Chondrocyte (in vitro differentiated cells): ENCODE results near the gene SMIM12. TPM values are rescaled to one million over a fixed set of nuclear protein-coding genes. Genes with fewer than 3 reads are reported as not detected.

ENCODE experiments used
- DNase-seq: peaks from one replicate; pipeline ENCODE4 v3.0.0; 2021; ENCODE audit warnings: mixed read lengths, low spot score
- H3K27ac Mint-ChIP-seq: one replicate; pipeline ENCODE4 v1.8.0; 2021; ENCODE audit warnings: mild to moderate bottlenecking, moderate library complexity, mixed read lengths; ENCODE audit not compliant: unreplicated experiment
- H3K27me3 Mint-ChIP-seq: 2 replicates; pipeline ENCODE4 v1.8.0; 2021; ENCODE audit warnings: low read depth, mixed read lengths
- H3K36me3 Mint-ChIP-seq: 2 replicates; pipeline ENCODE4 v1.8.0; 2021; ENCODE audit warnings: low read depth, mixed read lengths
- H3K4me1 Mint-ChIP-seq: 2 replicates; pipeline ENCODE4 v1.8.0; 2021; ENCODE audit warnings: low read depth, mild to moderate bottlenecking, mixed read lengths
- H3K4me3 Mint-ChIP-seq: one replicate; pipeline ENCODE4 v1.8.0; 2021; ENCODE audit warnings: mild to moderate bottlenecking, moderate library complexity, mixed read lengths; ENCODE audit not compliant: unreplicated experiment
- H3K9me3 Mint-ChIP-seq: 2 replicates; pipeline ENCODE4 v1.8.0; 2021; ENCODE audit warnings: low read depth, mixed read lengths
- CTCF ChIP-seq: fragments of 200-600 bp; sonication (generic); IDR thresholded peaks from 2 replicates; pipeline ENCODE4 v1.5.0; 2021; ENCODE audit warnings: antibody characterized with exemption, mild to moderate bottlenecking, moderate library complexity
- total RNA-seq: library from RNA; stranded (reverse); gene quantifications from 3 replicates; pipeline ENCODE4 v1.2.1, GENCODE V29; 2021

The SMIM12 gene
- total RNA-seq, 1 donor from 2014 or later = 40.6 TPM

- peaks cover 15% of the 10 kb centered on the region for H3K27me3 Mint-ChIP-seq
- DNase-seq = no peak
Measured at GRCh38 chr1:34864759-34865158, 5.2 kb upstream of the SMIM12 start.

GRCh38 chr1:34863501-34863900 is 4.0 kb upstream of the SMIM12 start:
- Mint-ChIP-seq H3K4me3 (no peak overlapping the region), H3K9me3 (no peaks in the 10 kb centered on the region), H3K27ac (no peak overlapping the region), H3K27me3 (peaks cover 15% of the 10 kb centered on the region), H3K4me1 (peaks cover 10% of the 10 kb centered on the region), H3K36me3 (no peaks in the 10 kb centered on the region)
- TF ChIP-seq CTCF = no peak
- no peak for DNase-seq

More at GRCh38 chr1:34864759-34865158, 5.2 kb upstream of the SMIM12 start:
- Mint-ChIP-seq H3K4me3 (peak overlapping the region; percentile 28), H3K36me3 (no peaks in the 10 kb centered on the region), H3K4me1 (peaks cover 3% of the 10 kb centered on the region), H3K9me3 (no peaks in the 10 kb centered on the region), H3K27ac (no peak overlapping the region)
- no peak for TF ChIP-seq CTCF

- no peaks in the 10 kb centered on the region for H3K9me3 Mint-ChIP-seq
- peak overlapping the region; percentile 95 for H3K27ac Mint-ChIP-seq
- peak overlapping the region; percentile 99 for H3K4me3 Mint-ChIP-seq
- TF ChIP-seq CTCF = no peak
- H3K27me3 Mint-ChIP-seq = peaks cover 9% of the 10 kb centered on the region
- peaks cover 4% of the 10 kb centered on the region for H3K36me3 Mint-ChIP-seq
- DNase-seq = no peak
- peaks cover 29% of the 10 kb centered on the region for H3K4me1 Mint-ChIP-seq
Measured at GRCh38 chr1:34858901-34859445, 576 bp downstream of the SMIM12 start.

GRCh38 chr1:34856697-34857096 is 2.9 kb downstream of the SMIM12 start:
- no peak for DNase-seq
- Mint-ChIP-seq H3K27me3 (peaks cover under 1% of the 10 kb centered on the region), H3K27ac (no peak overlapping the region), H3K4me3 (no peak overlapping the region), H3K36me3 (peaks cover 4% of the 10 kb centered on the region), H3K9me3 (no peaks in the 10 kb centered on the region), H3K4me1 (peaks cover 47% of the 10 kb centered on the region)
- TF ChIP-seq CTCF = no peak

- H3K27me3 Mint-ChIP-seq = no peaks in the 10 kb centered on the region
- H3K4me3 Mint-ChIP-seq = no peak overlapping the region
- H3K27ac Mint-ChIP-seq = peak overlapping the region; percentile 92
- DNase-seq = no peak
- no peaks in the 10 kb centered on the region for H3K9me3 Mint-ChIP-seq
- H3K4me1 Mint-ChIP-seq = peaks cover 59% of the 10 kb centered on the region
- TF ChIP-seq CTCF = peak; percentile 97
- H3K36me3 Mint-ChIP-seq = peaks cover 16% of the 10 kb centered on the region
Measured at GRCh38 chr1:34852677-34853217, 6.8 kb downstream of the SMIM12 start.
